ENCODE results near the gene SIM2. TPM values are rescaled to one million over a fixed set of nuclear protein-coding genes. Genes with fewer than 3 reads are reported as not detected.

Gene SIM2
- total RNA-seq, 1 donor from 2014 or later, result 9.2 TPM

DNA sequence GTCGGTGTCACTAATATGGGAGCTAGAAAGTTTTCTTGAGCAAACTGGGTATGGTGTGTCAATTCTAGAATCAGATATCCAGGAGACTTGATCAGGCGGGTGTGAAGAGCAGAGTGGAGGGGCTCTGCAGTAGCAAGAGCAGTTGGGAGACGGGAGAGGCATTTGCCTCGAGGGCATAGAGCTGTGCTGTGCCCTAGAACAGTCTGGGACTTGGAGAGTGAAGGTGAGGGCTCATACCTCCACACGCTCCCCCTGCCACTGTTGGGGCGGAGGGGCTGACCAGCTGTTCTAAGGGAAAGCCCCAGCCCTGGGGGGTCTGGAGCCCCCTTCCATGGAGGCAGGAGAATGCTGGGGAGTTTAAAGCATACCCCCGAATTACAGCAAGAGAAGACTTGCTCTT, 33.8 kb downstream of the SIM2 start:
- no peak overlapping the region for H3K4me3 ChIP-seq (ENCODE audit: insufficient read depth, low read depth, low read length)
- no peak overlapping the region for H3K4me2 ChIP-seq (ENCODE audit: low read length)
- no peaks in the 10 kb centered on the region for H3K79me2 ChIP-seq (ENCODE audit: insufficient read depth, low read length)
- no peak overlapping the region for H3K9ac ChIP-seq (ENCODE audit: low read length)
- Mint-ChIP-seq H3K4me1 (ENCODE audit: low read depth, unreplicated experiment) (peaks cover 4% of the 10 kb centered on the region), H3K9me3 (ENCODE audit: unreplicated experiment) (peaks cover 4% of the 10 kb centered on the region), H3K27ac (ENCODE audit: unreplicated experiment) (no peak overlapping the region), H3K36me3 (ENCODE audit: low read depth, unreplicated experiment) (peaks cover 13% of the 10 kb centered on the region), H3K27me3 (ENCODE audit: low read depth, unreplicated experiment) (peaks cover 32% of the 10 kb centered on the region), H3K4me3 (ENCODE audit: unreplicated experiment) (no peak overlapping the region)
- FAIRE-seq (no peak), DNase-seq (ENCODE audit: low read depth) (no peak)
- H3K27me3 ChIP-seq (ENCODE audit: insufficient read depth, low read length), result peaks cover 19% of the 10 kb centered on the region
- H4K20me1 ChIP-seq (ENCODE audit: insufficient read depth, low read length), result no peaks in the 10 kb centered on the region
- H3K36me3 ChIP-seq (ENCODE audit: insufficient read depth, low read length), result peaks cover 2% of the 10 kb centered on the region
- H3K4me1 ChIP-seq (ENCODE audit: insufficient read depth, low read length), result no peaks in the 10 kb centered on the region
- H2AFZ ChIP-seq (ENCODE audit: low read depth, low read length), result no peak overlapping the region
- no peaks in the 10 kb centered on the region for H3K9me3 ChIP-seq (ENCODE audit: insufficient read depth, low read depth, low read length)
- TF ChIP-seq EZH2 (IDR thresholded peaks at IDR 0.05; ENCODE audit: insufficient read depth, low read length), result no peak
- TF ChIP-seq, protein P1, sequence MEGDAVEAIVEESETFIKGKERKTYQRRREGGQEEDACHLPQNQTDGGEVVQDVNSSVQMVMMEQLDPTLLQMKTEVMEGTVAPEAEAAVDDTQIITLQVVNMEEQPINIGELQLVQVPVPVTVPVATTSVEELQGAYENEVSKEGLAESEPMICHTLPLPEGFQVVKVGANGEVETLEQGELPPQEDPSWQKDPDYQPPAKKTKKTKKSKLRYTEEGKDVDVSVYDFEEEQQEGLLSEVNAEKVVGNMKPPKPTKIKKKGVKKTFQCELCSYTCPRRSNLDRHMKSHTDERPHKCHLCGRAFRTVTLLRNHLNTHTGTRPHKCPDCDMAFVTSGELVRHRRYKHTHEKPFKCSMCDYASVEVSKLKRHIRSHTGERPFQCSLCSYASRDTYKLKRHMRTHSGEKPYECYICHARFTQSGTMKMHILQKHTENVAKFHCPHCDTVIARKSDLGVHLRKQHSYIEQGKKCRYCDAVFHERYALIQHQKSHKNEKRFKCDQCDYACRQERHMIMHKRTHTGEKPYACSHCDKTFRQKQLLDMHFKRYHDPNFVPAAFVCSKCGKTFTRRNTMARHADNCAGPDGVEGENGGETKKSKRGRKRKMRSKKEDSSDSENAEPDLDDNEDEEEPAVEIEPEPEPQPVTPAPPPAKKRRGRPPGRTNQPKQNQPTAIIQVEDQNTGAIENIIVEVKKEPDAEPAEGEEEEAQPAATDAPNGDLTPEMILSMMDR (IDR thresholded peaks at IDR 0.05; ENCODE audit: insufficient read depth, low read depth, low read length), result no peak
- H3K27ac ChIP-seq (ENCODE audit: low read depth, low read length), result no peak overlapping the region

DNA sequence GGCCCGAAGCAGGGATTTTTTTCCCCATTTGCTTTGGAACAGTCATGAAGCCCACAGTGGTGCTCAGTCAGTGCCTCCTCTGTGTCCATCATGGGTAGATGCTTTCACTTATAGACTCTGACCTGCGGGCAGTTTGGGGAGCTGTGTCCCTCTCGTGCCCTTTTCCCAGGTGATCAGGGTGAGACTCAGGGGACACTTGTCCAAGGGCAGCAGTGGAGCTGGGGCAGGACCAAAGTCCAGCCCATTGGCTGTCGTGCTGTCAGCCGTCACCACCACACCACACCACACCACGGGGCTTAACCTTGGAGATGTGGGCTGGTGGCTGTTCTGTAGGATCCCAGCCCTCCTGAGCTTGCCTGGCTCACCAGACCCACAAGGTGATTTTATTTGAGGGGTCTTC, 34.9 kb downstream of the SIM2 start:
- H3K9me3 ChIP-seq (ENCODE audit: insufficient read depth, low read depth, low read length), result no peaks in the 10 kb centered on the region
- no peak overlapping the region for H3K9ac ChIP-seq (ENCODE audit: low read length)
- peaks cover 14% of the 10 kb centered on the region for H3K36me3 Mint-ChIP-seq (ENCODE audit: low read depth, unreplicated experiment)
- H3K27me3 ChIP-seq (ENCODE audit: insufficient read depth, low read length), result peaks cover 21% of the 10 kb centered on the region
- H3K27ac Mint-ChIP-seq (ENCODE audit: unreplicated experiment), result no peak overlapping the region
- TF ChIP-seq, protein P1 (IDR thresholded peaks at IDR 0.05; ENCODE audit: insufficient read depth, low read depth, low read length), result no peak
- TF ChIP-seq EZH2 (IDR thresholded peaks at IDR 0.05; ENCODE audit: insufficient read depth, low read length), result no peak
- no peak overlapping the region for H3K4me2 ChIP-seq (ENCODE audit: low read length)
- peaks cover 4% of the 10 kb centered on the region for H3K9me3 Mint-ChIP-seq (ENCODE audit: unreplicated experiment)
- no peak overlapping the region for H2AFZ ChIP-seq (ENCODE audit: low read depth, low read length)
- DNase-seq (ENCODE audit: low read depth) (no peak), FAIRE-seq (no peak)
- H3K27ac ChIP-seq (ENCODE audit: low read depth, low read length), result no peak overlapping the region
- peaks cover 4% of the 10 kb centered on the region for H3K4me1 Mint-ChIP-seq (ENCODE audit: low read depth, unreplicated experiment)
- no peak overlapping the region for H3K4me3 Mint-ChIP-seq (ENCODE audit: unreplicated experiment)
- no peaks in the 10 kb centered on the region for H4K20me1 ChIP-seq (ENCODE audit: insufficient read depth, low read length)
- no peak overlapping the region for H3K4me3 ChIP-seq (ENCODE audit: insufficient read depth, low read depth, low read length)
- H3K36me3 ChIP-seq (ENCODE audit: insufficient read depth, low read length), result peaks cover 2% of the 10 kb centered on the region
- peaks cover 32% of the 10 kb centered on the region for H3K27me3 Mint-ChIP-seq (ENCODE audit: low read depth, unreplicated experiment)
- no peaks in the 10 kb centered on the region for H3K79me2 ChIP-seq (ENCODE audit: insufficient read depth, low read length)
- no peaks in the 10 kb centered on the region for H3K4me1 ChIP-seq (ENCODE audit: insufficient read depth, low read length)

DNA sequence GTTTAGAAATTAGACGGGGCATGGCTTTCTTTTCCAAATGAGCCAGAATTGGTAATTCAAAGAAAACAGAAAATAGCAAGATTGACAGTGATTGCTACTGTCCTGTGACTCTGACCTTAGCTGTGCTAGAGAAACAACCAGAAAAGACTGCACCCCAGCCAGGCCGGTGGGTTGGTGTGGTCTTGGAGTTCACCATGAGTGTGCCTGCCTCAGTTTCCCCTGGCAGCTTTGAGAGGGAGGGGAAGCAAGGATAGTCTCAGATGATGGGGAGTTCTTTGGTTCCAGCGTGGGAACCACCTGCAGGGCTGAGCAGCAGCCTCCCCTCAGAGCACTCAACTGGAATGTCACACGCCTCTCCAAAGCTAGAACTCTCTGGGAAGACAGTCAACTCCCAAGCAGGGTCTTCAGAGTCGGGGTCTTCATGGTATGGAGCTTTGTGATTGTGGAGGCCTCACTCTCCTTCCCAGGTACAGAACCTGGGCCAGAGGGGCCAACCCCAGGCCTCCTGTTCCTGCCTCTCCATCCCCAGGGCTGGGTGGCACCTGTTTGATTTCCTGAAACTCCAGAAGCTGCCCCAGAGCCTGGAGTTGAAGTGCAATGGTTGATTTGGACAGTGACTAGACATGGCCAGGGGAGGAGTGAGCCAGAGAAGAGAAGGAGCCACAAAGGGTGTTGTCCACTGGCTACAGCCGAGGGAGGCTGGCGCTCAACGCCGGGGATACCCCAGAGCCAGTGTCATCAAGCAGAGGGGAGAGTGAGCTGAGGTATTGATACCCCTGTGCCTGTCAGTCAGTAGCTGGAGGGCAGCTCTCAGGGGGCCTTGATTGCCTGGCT, 35.7 kb downstream of the SIM2 start:
- no peak for TF ChIP-seq EZH2 (IDR thresholded peaks at IDR 0.05; ENCODE audit: insufficient read depth, low read length)
- TF ChIP-seq, protein P1 (IDR thresholded peaks at IDR 0.05; ENCODE audit: insufficient read depth, low read depth, low read length), result no peak
- no peak overlapping the region for H3K4me3 ChIP-seq (ENCODE audit: insufficient read depth, low read depth, low read length)
- no peaks in the 10 kb centered on the region for H3K79me2 ChIP-seq (ENCODE audit: insufficient read depth, low read length)
- no peak for DNase-seq (ENCODE audit: low read depth)
- peaks cover 23% of the 10 kb centered on the region for H3K27me3 ChIP-seq (ENCODE audit: insufficient read depth, low read length)
- peaks cover 2% of the 10 kb centered on the region for H3K36me3 ChIP-seq (ENCODE audit: insufficient read depth, low read length)
- no peak overlapping the region for H3K4me2 ChIP-seq (ENCODE audit: low read length)
- H3K27ac ChIP-seq (ENCODE audit: low read depth, low read length), result no peak overlapping the region
- H3K27me3 Mint-ChIP-seq (ENCODE audit: low read depth, unreplicated experiment), result peaks cover 32% of the 10 kb centered on the region
- H3K9ac ChIP-seq (ENCODE audit: low read length), result no peak overlapping the region
- FAIRE-seq, result no peak
- H3K27ac Mint-ChIP-seq (ENCODE audit: unreplicated experiment), result no peak overlapping the region
- H3K4me1 Mint-ChIP-seq (ENCODE audit: low read depth, unreplicated experiment), result peaks cover 4% of the 10 kb centered on the region
- no peak overlapping the region for H3K4me3 Mint-ChIP-seq (ENCODE audit: unreplicated experiment)
- H3K4me1 ChIP-seq (ENCODE audit: insufficient read depth, low read length), result no peaks in the 10 kb centered on the region
- H3K9me3 ChIP-seq (ENCODE audit: insufficient read depth, low read depth, low read length), result no peaks in the 10 kb centered on the region
- peaks cover 4% of the 10 kb centered on the region for H3K9me3 Mint-ChIP-seq (ENCODE audit: unreplicated experiment)
- H4K20me1 ChIP-seq (ENCODE audit: insufficient read depth, low read length), result no peaks in the 10 kb centered on the region
- no peak overlapping the region for H2AFZ ChIP-seq (ENCODE audit: low read depth, low read length)
- H3K36me3 Mint-ChIP-seq (ENCODE audit: low read depth, unreplicated experiment), result peaks cover 15% of the 10 kb centered on the region

Measured in astrocyte (in vitro differentiated cells and primary cell).